T-helper 22 cell (primary cell): Measurements from ENCODE around the gene PYGM.
A peak's percentile ranks its signal among the peaks of the same experiment; 100 is the strongest.

ENCODE experiments used
- DNase-seq: peaks from one replicate; pipeline ENCODE4 v3.0.0-alpha.2; 2020; ENCODE audit warnings: low read depth

The PYGM gene

DNA sequence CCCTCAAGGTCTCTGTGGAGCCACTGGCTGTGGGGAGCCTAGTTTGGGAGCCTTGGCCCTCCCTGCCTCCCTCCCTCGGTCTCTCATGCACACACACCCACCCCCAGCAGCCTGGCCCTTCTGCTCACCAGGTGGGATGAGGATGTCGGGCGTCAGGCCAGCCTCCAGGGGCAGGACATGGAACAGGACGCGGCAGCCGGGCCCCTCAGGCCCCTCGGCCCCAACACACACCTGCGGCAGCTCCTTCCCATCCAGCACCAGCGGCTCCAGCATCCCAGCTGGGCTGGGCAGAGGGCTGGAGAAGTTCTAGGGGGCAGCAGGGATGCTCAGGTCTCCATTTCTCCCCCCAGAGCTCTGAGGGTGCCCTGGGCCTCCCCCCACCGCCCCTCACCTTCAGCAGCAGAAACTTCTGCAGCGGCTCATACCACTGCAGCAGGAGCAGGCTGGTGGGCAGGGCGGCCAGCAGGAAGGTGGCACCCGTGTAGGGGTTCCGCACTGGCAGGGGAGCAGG is 32.1 kb upstream of the PYGM start:
- DNase-seq, result no peak

DNA sequence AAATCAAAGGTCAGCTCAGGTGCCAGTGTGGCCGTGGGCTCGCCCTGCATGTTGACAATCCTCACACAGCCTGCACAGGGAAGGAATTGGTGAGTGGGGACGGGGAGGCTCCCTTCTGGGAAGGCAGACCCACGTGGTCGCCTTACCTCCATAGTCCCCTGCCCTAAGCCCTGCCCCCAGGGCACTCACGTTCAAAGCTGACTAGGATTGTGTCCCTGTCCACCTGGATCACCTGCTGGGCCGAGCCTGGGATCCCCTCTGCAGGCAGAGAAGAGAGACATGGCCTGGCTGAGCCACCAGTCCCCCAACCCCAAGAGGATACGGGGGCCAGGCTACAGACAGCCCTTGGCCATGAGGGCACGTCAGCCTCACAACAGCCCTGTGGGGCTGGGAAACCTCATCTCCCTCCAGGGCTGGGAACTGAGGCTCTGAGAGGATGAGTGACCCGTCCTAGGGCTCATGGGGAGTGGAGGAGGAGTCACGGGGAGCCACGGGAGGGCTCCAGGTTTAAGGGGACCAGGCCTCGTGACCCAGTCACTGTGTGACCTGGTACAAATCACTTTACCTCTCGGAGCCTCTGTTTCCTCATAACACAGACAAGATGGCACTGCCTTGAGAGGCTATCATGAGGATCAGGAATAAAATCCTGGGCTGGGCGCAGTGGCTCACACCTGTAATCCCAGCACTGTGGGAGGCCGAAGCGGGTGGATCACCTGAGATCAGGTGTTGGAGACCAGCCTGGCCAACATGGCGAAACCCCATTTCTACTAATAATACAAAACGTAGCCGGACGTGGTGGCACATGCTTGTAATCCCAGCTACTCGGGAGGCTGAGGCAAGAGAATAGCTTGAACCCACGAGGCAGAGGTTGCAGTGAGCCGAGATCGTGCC is 30.7 kb upstream of the PYGM start:
- DNase-seq, result no peak

DNA sequence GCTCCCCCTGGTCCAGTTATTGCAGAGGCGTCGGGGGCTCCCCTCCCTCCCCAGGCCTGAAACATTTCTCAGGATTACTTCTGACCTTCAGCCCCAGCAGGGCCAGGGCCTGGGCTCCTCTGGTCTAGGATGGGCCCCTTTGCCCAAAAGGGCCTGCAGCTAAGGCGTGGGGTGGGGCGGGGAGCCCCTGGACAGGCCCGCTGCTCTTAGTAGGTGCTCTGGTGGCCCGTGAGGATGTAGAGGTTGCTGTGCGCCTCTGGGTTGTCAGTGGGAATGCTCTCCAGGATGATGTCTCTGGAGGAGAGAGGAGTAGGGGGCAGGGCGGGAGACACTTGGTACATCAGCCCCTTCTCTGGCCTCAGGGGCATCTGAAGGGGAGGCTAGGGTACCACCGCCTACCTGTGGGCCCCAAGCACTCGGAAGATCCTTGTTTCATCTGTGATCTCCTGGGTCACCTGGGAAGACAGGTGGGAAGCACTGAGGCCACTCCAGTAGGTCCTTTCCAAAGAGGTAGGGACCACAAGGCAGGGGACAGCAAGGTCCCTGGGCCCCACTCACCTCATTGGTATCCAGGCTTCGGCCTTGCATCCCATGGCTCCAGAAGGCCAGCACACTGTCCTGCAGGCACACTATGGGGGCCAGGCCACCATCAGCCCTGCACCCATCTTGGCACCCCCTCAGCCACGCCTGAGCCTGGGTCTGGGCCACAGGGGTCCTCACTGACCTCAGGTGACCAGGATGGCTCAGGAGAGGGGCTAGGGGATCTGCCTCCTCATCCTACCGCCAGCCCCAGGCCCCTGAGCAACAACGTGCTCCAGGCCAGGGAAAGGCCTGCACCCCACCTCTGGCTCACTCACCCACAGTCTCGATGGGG is 29.8 kb upstream of the PYGM start:
- DNase-seq, result no peak

DNA sequence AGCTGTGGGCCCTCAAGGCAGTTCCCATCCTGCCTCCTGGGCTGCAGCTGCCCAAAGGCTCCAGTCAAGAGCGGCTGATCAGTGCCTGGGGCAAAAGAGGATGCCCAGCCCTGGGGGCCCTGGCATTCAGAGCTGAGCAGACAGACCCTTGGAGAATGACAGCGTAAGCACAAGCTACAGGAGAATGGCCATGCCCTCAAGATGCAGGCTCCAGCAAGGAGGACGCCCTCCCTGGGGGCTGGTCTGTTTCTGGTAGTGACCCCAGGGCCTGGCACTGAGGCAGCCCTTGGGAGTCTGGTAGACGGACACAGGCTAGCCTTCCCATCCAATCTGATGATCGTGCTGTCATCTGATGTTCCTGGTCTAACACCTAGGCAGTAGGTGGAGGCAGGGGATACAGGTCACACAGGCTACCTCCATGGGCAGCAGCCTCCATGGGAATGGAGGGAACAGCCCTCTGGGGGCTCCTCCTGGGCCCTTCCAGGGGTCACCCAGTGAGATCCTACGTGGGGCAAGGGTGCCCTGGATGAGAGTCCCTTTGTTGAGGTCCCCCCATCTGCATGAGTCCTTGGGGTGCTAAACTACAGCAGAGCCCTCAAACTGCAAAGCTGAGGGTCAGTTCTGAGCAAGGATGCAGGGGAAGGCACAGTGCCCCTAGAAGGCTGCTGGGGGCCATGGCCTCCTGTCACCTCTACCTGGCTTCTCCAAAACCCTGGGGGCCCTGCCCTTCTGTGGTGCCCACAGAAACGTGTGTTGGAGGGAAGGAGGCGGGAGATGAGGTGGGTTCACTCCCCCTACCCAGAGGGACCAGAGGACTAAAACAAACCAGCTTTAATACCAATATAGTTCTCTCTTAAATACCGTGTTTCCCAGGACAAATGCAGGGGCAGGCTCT is 28.8 kb upstream of the PYGM start:
- DNase-seq, result no peak

DNA sequence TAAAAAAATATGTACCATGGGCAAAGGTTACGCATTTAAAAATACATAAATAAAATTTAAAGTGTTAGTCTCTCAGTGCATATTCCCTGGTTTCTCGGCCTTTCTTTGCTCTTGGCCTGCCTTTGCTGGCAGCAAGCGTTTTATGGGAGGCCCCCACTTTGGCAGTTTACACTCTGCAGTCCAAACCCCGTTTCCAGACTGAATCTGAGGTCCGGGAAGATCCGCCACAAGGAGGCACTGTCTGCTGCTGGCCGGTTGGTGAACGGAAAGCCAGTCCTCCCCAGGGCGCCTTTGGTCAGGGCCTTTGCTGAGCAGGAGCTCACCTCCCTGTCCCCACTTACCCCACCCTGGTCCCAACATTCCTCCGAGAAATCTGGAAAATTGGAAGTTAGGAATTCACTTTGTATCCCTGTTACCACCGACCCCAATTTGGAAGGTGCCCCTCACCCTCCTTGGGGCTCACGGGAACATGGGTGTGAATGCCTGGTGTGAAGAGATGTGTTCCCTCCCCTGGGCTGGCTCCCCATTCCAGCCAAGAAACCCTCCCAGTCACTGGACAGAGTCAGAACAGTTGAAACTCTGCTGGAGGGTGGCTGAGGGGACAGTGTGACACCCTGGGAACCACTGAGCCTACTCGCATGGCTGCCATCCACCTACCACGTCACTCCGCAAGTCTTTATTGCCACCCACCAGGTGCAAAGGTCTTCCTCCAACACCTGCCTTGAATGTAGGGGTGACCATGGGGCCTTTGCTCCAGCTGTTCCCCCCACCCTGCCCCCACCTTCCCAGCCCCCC is 27.9 kb upstream of the PYGM start:
- no peak for DNase-seq

DNA sequence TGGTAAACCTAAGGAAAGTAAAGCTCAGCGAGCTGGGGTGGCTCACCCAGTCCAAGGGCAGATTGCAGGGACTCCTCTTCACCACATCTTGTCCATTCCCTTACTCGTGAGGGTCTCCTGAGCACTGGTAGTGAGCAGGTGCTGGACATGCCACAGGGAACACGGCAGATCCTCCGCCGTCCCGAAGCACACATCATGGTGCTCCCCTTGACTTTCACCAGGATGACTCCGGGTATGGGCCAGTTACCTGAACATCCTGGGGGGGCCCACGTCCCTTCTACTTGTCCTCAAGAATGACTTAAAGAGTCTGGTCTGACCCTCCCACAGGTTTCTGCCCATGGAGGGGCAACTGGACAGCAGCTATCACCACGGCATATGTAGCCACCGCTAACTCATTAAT is 26.5 kb upstream of the PYGM start:
- no peak for DNase-seq

DNA sequence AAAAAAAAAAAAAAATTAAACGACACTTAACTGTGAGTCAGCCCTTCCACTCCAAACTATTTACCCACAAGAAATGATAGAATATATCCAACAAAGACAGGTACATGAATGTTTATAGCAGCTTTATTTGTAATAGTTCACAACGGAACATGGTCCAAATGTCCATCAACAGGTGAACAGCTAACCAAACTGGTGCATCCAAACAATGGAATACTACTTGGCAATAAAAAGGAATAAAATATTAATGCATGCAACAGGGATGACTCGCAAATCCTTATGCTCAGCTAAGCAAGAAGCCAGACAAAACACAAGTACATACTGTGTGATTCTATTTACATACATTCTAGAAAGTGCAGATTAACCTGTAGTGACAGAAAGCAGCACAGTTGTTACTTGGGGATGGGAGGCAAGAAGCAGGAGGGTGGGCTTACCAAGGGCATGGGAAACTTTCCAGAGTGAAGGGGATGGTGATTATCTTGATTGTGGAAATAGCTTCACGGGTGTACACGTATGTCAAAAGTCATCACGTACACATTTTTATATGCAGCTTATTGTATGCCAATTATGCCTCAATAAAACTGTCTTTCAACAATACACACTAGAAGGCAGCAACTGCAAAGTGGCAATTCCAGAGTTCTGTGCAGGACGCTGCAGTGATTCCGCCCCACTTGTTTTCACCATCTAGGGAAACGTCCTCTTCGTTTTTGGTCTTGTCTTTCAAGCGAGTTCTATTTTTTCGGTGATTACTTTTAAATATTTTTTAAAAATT is 25.2 kb upstream of the PYGM start:
- no peak for DNase-seq

DNA sequence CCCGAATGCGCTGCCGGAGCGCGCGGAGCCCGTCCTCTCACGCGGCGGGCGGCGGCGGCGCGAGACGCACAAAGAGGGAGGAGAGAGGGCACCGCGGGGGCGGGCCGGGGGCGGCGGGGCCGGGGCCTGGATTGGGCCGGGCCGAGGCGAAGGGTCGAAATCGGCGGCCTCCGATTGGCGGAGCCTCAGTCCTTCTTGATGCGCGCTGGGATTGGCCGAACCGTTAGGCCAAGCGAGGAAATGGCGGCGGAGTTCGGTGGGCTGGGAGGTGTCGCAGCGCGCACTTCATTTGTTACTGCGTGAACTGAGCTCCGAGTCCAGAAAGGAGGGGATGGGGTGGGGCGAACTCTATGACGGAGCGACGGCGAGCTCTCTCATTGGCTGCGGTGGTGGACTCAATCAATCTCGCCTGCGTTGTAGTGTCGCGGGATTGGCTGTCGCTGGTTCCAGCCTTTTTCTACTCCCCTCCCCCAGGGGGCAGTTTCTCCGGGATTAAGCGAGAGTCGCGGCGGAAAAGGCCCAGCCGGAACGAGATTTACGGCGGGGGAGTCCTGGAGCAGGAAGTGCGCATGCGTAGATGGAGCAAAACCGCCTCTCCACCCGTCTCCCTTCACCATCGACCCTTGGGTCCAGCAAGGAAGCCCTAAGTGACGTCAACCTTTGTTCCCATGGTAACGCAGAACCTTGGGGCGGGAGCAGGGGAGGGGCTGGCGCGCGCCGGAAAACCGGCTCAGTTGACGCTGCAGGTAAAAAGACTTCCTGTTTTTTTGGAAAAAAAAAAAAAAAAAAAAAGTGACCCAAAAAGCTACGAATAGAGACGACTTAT is 18.9 kb upstream of the PYGM start, which contains the start of gene SF1:
Gene SF1 (minus strand): TSS at position 70 of the 826 bp plus-strand sequence. CDS start 150 bp downstream, outside the sequence.
- DNase-seq, result peak; percentile 100

DNA sequence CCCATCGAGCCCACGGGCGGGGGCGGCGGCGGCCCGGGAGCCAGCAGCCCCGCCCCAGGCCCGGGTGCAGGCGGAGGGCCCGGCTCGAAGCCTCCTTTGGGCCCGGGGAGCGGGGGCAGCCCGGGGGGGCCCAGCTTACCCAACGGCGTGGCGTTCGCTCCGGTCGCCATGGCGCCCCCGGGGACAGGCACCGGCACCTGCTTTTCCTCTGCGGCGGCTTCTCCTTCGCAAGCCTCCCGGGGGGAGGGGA is 18.4 kb upstream of the PYGM start:
- no peak for DNase-seq

DNA sequence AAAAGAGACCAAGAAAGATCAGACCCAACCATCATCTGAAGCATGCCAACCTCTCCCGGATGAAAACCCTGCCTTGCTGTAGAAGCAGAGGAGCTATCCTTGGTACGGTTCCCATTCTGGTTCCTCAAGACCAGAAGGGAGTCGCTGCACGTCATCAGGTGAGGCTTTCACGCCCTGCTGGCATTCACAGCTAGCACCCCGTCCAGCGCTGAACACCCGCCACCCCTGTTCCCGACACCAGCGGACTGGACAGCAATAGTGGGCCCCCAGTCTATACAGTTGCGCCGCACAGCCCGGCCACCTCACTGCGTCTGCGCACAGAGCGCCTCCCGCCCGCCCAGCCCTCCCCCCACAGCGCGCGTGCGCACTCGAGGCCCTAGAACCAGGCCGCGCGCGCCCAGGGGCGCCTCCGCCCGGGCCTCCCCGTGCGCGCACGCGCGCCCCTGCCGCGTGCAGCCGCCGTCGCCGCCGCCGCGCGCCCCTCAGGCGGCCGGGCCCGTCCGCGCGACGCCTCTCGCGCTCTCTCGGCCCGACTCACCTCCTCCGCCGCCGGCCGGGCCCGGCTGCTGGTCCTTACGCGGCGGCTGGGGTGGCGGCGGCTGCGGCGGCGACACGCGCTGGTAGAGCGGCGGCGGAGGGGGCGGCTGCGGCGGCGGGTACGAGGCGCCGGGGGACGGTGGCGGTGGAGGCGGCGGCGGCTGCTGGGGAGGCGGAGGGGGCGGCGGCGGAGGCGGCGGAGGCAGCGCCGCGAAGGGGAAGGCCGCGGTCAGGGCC is 17.9 kb upstream of the PYGM start:
- peak; percentile 68 for DNase-seq

DNA sequence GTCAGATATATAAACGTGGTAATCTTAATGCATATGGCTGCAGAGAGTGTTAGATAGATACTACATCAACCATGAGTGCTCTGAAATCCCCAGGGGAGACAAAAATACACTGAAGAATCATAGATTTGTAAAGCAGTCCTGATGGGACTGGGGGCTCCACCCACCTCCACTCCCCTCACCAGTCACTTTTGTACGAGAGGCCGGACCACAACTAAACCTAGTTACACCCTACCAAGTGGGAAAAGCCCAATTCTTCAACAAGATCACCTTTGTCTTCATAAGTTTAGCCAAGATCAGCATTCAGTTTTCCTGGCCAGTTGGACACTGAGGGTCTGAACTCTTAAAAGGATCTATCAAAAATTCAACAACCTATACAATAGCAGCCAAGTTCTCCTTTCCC is 17.1 kb upstream of the PYGM start:
- no peak for DNase-seq

DNA sequence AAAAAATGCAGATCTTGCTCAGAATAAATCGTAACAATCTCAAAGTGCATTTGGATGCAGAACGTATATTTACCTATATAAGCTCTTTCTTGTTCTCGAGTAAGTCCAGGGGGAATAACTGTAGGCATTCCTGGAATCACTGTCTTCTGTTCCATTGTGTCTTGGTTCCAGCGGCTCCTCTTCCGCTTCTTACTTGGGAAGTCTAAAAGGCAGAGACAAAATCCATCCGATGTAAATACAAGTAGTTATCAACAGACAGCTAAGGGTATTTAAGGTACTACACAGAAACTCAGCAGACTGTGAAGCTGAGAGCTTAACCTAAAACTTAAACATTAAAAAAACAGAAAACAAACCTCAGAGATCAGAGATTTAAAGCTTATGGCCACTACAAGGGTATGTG is 16.7 kb upstream of the PYGM start:
- DNase-seq, result no peak

DNA sequence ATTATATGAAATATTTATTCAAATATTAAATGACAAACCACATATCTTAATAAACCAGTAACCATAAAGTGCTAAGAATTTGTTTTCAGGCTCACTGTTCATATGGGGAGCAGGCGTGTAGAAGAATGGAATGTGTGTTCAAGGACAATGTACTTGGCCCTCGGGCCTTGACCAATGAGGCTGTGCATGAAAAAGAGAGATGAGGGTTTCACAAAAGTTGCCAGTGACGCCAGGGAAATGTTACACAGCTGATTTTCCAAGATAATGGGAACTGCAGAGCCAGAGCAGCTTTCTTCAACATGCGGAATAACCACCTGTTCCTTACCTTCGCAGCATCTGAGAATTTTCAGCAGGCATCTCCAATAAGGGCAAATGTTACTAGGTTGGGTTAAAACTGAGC is 14.4 kb upstream of the PYGM start:
- DNase-seq, result no peak

DNA sequence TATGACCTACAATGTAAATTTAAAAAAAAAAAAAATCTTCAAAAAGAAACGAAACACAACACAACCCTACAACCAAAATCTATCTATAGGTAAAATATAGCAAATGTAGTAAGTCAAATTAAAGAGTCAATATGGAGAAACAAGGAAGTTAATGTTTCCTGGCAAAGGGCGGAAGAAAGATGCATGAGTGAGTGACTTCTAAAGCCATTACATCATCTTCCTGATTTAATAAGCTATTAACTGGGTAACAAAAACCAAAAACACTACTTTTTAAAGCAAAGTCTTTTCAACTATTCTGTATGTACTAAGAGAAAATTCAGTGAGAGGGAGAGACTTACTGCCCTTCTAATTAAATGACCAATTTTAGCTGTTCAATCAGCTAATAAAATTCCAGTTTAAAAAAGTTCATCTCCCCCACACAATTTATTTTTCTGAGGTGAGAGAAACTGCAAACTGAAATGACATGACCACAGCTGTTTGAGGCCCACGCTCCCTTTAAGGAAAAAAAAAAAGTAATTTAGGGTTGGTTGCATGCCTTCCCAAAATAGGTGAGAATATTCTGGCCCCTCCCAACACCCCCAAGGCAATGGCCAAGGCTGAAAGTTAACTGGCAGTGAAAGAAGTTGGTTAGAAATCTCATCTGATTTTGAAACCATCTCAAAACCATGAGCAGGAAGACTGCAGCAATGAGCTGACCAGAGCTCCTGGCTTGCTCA is 12.7 kb upstream of the PYGM start:
- no peak for DNase-seq

DNA sequence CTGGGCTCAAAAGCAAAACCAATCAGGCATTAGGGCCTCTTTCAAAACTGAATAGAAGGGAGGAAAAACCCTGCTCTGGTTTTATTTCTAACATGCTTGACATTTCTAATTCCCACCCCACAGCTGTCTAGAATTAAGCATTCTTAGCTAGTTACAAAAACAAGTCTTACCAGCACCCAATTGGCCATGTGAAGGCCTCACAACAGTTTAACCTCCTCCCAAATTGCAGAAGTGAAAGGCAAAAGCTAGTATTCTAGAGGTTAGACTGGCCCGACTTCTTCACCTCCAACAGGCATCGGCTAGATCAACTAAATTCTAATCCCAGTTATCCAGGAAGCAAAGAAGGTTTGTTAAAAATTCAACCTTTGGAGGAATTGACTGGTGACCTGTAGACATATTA is 12.1 kb upstream of the PYGM start:
- no peak for DNase-seq

DNA sequence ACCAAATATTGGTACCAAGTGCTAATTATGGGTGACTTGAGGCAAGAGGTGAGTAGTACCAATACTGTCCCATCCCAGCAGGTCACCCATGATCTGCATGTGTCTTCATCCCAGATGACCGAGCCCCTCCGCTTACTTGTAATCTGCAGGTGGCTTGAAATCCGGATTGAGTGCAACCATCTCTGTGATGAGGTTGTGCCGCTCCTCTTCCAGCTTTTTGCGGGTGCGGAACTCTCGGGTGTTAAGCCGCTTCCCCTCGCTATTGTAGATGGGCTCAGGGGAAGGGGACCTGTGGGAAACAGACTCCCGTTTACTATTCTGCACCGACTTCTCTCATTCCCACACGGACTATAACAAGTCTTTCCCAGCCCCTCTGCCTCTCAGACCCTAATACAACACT is 10.3 kb upstream of the PYGM start:
- DNase-seq, result no peak

DNA sequence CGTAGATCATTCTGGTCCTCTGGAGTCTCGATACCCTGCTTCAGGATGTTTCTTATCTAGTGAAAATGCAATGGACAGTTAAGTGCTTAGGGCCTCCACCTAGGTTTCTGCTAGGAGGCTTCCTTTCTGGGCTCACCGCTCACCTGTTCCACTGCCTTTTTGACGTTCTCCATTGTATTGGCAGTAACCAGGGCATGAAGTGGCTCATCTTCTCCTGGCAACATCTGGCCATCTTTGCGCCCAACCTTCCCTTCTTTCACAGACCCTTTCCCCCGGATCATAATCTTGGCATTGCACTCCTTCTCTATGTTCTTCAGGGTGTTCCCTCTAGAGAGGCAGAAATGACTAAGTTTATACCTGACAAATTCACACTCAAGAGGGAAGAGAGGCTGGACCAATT is 9.5 kb upstream of the PYGM start:
- DNase-seq, result no peak

DNA sequence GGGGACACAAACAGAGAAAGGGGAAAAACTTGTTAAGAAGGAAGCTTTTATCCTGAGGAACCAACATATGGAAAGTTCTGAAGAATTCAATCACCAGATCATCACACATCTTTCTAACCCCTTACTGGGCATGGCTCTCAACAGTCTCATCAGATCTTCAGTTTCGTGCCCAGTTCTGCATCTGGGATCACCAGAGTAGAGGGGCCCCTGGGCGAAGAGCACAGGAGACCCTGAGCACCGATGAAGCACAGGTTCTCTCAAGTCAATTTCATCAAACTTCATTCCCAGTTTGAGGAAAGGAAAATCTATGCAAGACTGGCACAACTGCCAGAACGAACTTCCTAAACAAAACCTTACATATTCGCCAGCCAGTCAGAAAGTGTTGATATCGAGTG is 8.5 kb upstream of the PYGM start:
- no peak for DNase-seq
